ENCODE results near the gene EDA. TPM values are rescaled to one million over a fixed set of nuclear protein-coding genes. Genes with fewer than 3 reads are reported as not detected.

The EDA gene
- total and polyA plus RNA-seq, 2 donors (not counting 1 experiment from before 2014, with no cell fraction given) = 0.04 to 1.2 TPM

GRCh38 chrX:70079870-70080269 is 464.0 kb downstream of the EDA start:
- Histone ChIP-seq H3K27me3 (replicated peaks in 1 of 4; ENCODE audit: control extremely low read depth in 1 of 4, control insufficient read depth in 3 of 4, insufficient read depth in 4 of 4, low read length in 3 of 4) (no peaks in the 10 kb centered on the region), H3K4me3 (ENCODE audit: control extremely low read depth in 1 of 5, extremely low read depth in 1 of 5, insufficient read depth in 1 of 5, low read depth in 2 of 5, low read length in 4 of 5) (no peak overlapping the region), H3K27ac (ENCODE audit: low read length in 2 of 2) (no peak overlapping the region), H3K9me3 (ENCODE audit: control extremely low read depth in 1 of 3, control insufficient read depth in 2 of 3, insufficient read depth in 1 of 3, low read length in 2 of 3) (no peaks in the 10 kb centered on the region), H3K9ac (ENCODE audit: low read length) (no peak overlapping the region), H3K4me2 (replicated peaks; ENCODE audit: low read depth, low read length, poor library complexity, severe bottlenecking) (no peak overlapping the region), H3K36me3 (replicated peaks in 1 of 2; ENCODE audit: control extremely low read depth in 1 of 2, control insufficient read depth in 1 of 2, extremely low read depth in 1 of 2, insufficient read depth in 2 of 2, low read length in 1 of 2) (no peaks in the 10 kb centered on the region), H2AFZ (ENCODE audit: insufficient read depth, low read depth, low read length, poor library complexity, severe bottlenecking) (no peak overlapping the region), H3K79me2 (ENCODE audit: control insufficient read depth, insufficient read depth, low read length) (no peaks in the 10 kb centered on the region), H4K20me1 (ENCODE audit: control insufficient read depth, insufficient read depth, low read length, poor library complexity, severe bottlenecking) (no peaks in the 10 kb centered on the region), H3K4me1 (ENCODE audit: control insufficient read depth in 2 of 2, insufficient read depth in 2 of 2, low read length in 2 of 2) (no peaks in the 10 kb centered on the region)
- H3K27ac Mint-ChIP-seq = no peak overlapping the region
- H3K9me3 Mint-ChIP-seq (ENCODE audit: insufficient read depth) = no peaks in the 10 kb centered on the region
- H3K4me3 Mint-ChIP-seq = no peak overlapping the region
- ChIA-PET POLR2A (no interaction called here), CTCF (no interaction called here)
- no peak for DNase-seq
- TF ChIP-seq EZH2 (IDR thresholded peaks at IDR 0.05; ENCODE audit: borderline replicate concordance, insufficient read depth, low read depth, low read length, poor library complexity, severe bottlenecking) (no peak), CTCF (IDR thresholded peaks at IDR 0.05) (no peak)
- H3K27me3 Mint-ChIP-seq = peaks cover 3% of the 10 kb centered on the region
- intact Hi-C loops (cut with micrococcal nuclease) = no loop called here
- WGBS (ENCODE audit: insufficient coverage) = no CpG with 5 or more reads among the region's 3 CpGs
- ATAC-seq (ENCODE audit: low read depth) = no peak
- no peaks in the 10 kb centered on the region for H3K4me1 Mint-ChIP-seq

- CTCF ChIA-PET = no interaction called here
- DNase-seq (no peak), ATAC-seq (ENCODE audit: low read depth) (no peak)
- intact Hi-C loops (cut with micrococcal nuclease) = no loop called here
- peaks cover 3% of the 10 kb centered on the region for H3K27me3 Mint-ChIP-seq
- H3K9ac ChIP-seq (ENCODE audit: low read length) = no peak overlapping the region
- H3K27ac ChIP-seq (ENCODE audit: low read length in 2 of 2) = no peak overlapping the region
- H4K20me1 ChIP-seq (ENCODE audit: control insufficient read depth, insufficient read depth, low read length, poor library complexity, severe bottlenecking) = no peaks in the 10 kb centered on the region
- H3K4me3 Mint-ChIP-seq = no peak overlapping the region
- POLR2A ChIA-PET = no interaction called here
- no peaks in the 10 kb centered on the region for H3K9me3 Mint-ChIP-seq (ENCODE audit: insufficient read depth)
- H3K27ac Mint-ChIP-seq = no peak overlapping the region
- WGBS (ENCODE audit: insufficient coverage) = 63% methylated on average over 4 of the region's 4 CpGs
- no peak overlapping the region for H2AFZ ChIP-seq (ENCODE audit: insufficient read depth, low read depth, low read length, poor library complexity, severe bottlenecking)
- H3K4me1 Mint-ChIP-seq = no peaks in the 10 kb centered on the region
- H3K27me3 ChIP-seq (replicated peaks in 1 of 4; ENCODE audit: control extremely low read depth in 1 of 4, control insufficient read depth in 3 of 4, insufficient read depth in 4 of 4, low read length in 3 of 4) = no peaks in the 10 kb centered on the region
- no peaks in the 10 kb centered on the region for H3K9me3 ChIP-seq (ENCODE audit: control extremely low read depth in 1 of 3, control insufficient read depth in 2 of 3, insufficient read depth in 1 of 3, low read length in 2 of 3)
- no peaks in the 10 kb centered on the region for H3K36me3 ChIP-seq (replicated peaks in 1 of 2; ENCODE audit: control extremely low read depth in 1 of 2, control insufficient read depth in 1 of 2, extremely low read depth in 1 of 2, insufficient read depth in 2 of 2, low read length in 1 of 2)
- H3K4me1 ChIP-seq (ENCODE audit: control insufficient read depth in 2 of 2, insufficient read depth in 2 of 2, low read length in 2 of 2) = no peaks in the 10 kb centered on the region
- no peak overlapping the region for H3K4me3 ChIP-seq (ENCODE audit: control extremely low read depth in 1 of 5, extremely low read depth in 1 of 5, insufficient read depth in 1 of 5, low read depth in 2 of 5, low read length in 4 of 5)
- TF ChIP-seq EZH2 (IDR thresholded peaks at IDR 0.05; ENCODE audit: borderline replicate concordance, insufficient read depth, low read depth, low read length, poor library complexity, severe bottlenecking) (no peak), CTCF (IDR thresholded peaks at IDR 0.05) (no peak)
- no peak overlapping the region for H3K4me2 ChIP-seq (replicated peaks; ENCODE audit: low read depth, low read length, poor library complexity, severe bottlenecking)
- no peaks in the 10 kb centered on the region for H3K79me2 ChIP-seq (ENCODE audit: control insufficient read depth, insufficient read depth, low read length)
Measured at GRCh38 chrX:70082723-70083122, 466.8 kb downstream of the EDA start.
